Natural killer cell (primary cell): ENCODE data around the gene ERBIN. TPM values are rescaled to one million over a fixed set of nuclear protein-coding genes. Genes with fewer than 3 reads are reported as not detected.
"Not testable (repeated sequence)": the region's sequence is repeated elsewhere in the genome, so short reads cannot be mapped to it uniquely, and the experiment has no call there.

ENCODE experiments used
- ATAC-seq, 3 donors: fragments of 150-1000 bp in 2 of 3; fragments of 200-7000 bp in 1 of 3; cut with Tn5 transposase; 1 replicate in 1 of 3; 2 replicates in 2 of 3; pipeline ENCODE4 v1.10.0; 2021; ENCODE audit warnings: mild to moderate bottlenecking in 2 of 3, moderate library complexity in 2 of 3
- DNase-seq, 2 donors: peaks; one replicate each; pipeline versions ENCODE4 v3.0.0 to v3.0.0-alpha.2; 2013 to 2021; ENCODE audit warnings: mixed read lengths in 1 of 2
- H3K27ac ChIP-seq: one replicate; pipeline ENCODE4 v1.5.1; 2013; ENCODE audit warnings: mild to moderate bottlenecking, low read length
- H3K27me3 ChIP-seq: one replicate; pipeline ENCODE4 v1.6.1; 2013; ENCODE audit warnings: low read length; ENCODE audit not compliant: control insufficient read depth, insufficient read depth
- H3K36me3 ChIP-seq: one replicate; pipeline ENCODE4 v1.6.1; 2013; ENCODE audit warnings: low read length; ENCODE audit not compliant: control insufficient read depth, insufficient read depth
- H3K4me1 ChIP-seq: one replicate; pipeline ENCODE4 v1.6.1; 2013; ENCODE audit warnings: low read length; ENCODE audit not compliant: control insufficient read depth, insufficient read depth
- H3K4me3 ChIP-seq: one replicate; pipeline ENCODE4 v1.5.1; 2013; ENCODE audit warnings: low read length
- H3K9me3 ChIP-seq: one replicate; pipeline ENCODE4 v1.6.1; 2013; ENCODE audit warnings: low read length; ENCODE audit not compliant: control insufficient read depth, insufficient read depth
- H3K27ac Mint-ChIP-seq, 2 donors: one replicate each; pipeline ENCODE4 v1.8.0; 2022; ENCODE audit warnings: mild to moderate bottlenecking in 2 of 2, mixed read lengths in 2 of 2, moderate library complexity in 1 of 2
- H3K27me3 Mint-ChIP-seq, 2 donors: one replicate each; pipeline ENCODE4 v1.8.0; 2022; ENCODE audit warnings: low read depth in 2 of 2, mixed read lengths in 2 of 2
- H3K36me3 Mint-ChIP-seq: one replicate; pipeline ENCODE4 v1.8.0; 2022; ENCODE audit warnings: mixed read lengths
- H3K4me1 Mint-ChIP-seq, 2 donors: one replicate each; pipeline ENCODE4 v1.8.0; 2022; ENCODE audit warnings: mixed read lengths in 2 of 2
- H3K4me3 Mint-ChIP-seq: one replicate; pipeline ENCODE4 v1.8.0; 2022; ENCODE audit warnings: mild to moderate bottlenecking, moderate library complexity, mixed read lengths
- H3K9me3 Mint-ChIP-seq, 2 donors: one replicate each; pipeline ENCODE4 v1.8.0; 2022; ENCODE audit warnings: mixed read lengths in 2 of 2
- WGBS: methylation state at CpG from one replicate; pipeline ENCODE4 v1.1.7; 2013; ENCODE audit warnings: missing lambda C conversion rate; ENCODE audit not compliant: insufficient coverage; 5-methylcytosine and 5-hydroxymethylcytosine counted together
- intact Hi-C: fragments of 100-400 bp; cut with micrococcal nuclease; formaldehyde crosslinking; loops from one replicate; pipeline ENCODE4 v1.14.2; 2022
- total RNA-seq, 4 donors: library from RNA; stranded (reverse); fragments of 120-200 nt in 1 of 4; gene quantifications; one replicate each; pipeline versions ENCODE4 v1.2.3 to v1.2.4, GENCODE V29; 2013 to 2022
- TF ChIP-seq, protein P1 (sequence below): fragments of 200-600 bp; IDR thresholded peaks from one replicate; pipeline ENCODE4 v1.8.0; 2022; ENCODE audit warnings: antibody characterized with exemption

Gene ERBIN
- total RNA-seq, 3 donors from 2014 or later (not counting 1 experiment from before 2014, with no cell fraction given): 153 to 171 (median 166) TPM

DNA sequence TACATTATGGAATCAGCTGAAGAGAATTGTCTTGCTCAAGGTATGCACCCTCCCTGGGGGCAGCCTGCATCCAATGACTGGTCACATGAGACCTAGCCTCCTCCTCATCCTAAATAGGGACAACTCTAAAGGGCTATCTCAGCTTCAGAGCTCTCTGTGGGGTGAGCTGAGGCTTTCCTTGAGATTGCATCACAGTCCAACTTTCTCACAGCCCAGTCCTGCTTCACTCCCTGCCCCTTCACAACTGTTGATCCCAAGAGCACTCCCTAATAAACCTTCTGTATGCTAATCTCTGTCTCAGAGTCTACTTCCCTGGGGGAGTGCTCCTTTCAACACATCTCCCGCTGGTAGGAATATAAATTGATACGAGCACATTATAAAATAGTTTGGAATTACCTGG is 44.1 kb upstream of the ERBIN start:
- ATAC-seq (no peak), DNase-seq (no peak)
- intact Hi-C loops: no loop called here
- no peak overlapping the region for H3K27ac Mint-ChIP-seq
- no peak overlapping the region for H3K4me3 Mint-ChIP-seq
- no peaks in the 10 kb centered on the region for H3K4me1 Mint-ChIP-seq
- Histone ChIP-seq H3K4me1 (no peaks in the 10 kb centered on the region), H3K36me3 (no peaks in the 10 kb centered on the region), H3K4me3 (no peak overlapping the region), H3K27me3 (no peaks in the 10 kb centered on the region), H3K9me3 (no peaks in the 10 kb centered on the region), H3K27ac (no peak overlapping the region)
- TF ChIP-seq, protein P1, sequence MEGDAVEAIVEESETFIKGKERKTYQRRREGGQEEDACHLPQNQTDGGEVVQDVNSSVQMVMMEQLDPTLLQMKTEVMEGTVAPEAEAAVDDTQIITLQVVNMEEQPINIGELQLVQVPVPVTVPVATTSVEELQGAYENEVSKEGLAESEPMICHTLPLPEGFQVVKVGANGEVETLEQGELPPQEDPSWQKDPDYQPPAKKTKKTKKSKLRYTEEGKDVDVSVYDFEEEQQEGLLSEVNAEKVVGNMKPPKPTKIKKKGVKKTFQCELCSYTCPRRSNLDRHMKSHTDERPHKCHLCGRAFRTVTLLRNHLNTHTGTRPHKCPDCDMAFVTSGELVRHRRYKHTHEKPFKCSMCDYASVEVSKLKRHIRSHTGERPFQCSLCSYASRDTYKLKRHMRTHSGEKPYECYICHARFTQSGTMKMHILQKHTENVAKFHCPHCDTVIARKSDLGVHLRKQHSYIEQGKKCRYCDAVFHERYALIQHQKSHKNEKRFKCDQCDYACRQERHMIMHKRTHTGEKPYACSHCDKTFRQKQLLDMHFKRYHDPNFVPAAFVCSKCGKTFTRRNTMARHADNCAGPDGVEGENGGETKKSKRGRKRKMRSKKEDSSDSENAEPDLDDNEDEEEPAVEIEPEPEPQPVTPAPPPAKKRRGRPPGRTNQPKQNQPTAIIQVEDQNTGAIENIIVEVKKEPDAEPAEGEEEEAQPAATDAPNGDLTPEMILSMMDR: no peak
- H3K27me3 Mint-ChIP-seq: peaks cover 8% of the 10 kb centered on the region in 2 donors
- H3K36me3 Mint-ChIP-seq: no peaks in the 10 kb centered on the region
- WGBS: 74% methylated on average over 2 of the region's 2 CpGs
- peaks cover 0 to 3% of the 10 kb centered on the region in 2 donors for H3K9me3 Mint-ChIP-seq

DNA sequence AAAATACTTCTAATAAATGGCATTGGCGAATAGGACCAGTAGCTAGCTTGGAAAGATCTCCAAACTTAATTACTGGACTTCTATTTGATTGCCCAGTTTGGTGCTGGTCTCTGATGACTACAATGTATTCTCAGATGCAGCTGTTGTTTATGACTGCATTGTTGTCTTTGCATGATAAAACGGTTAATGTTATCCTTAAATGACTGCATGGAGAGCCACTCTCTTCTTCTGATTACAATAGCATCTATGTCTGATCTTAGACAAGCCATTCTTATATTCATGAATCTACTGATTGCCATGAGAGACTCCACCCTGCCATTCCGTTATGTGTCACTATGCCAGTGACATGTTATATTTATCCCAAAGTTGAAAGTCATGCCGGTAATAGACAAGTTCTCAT is 42.9 kb upstream of the ERBIN start:
- 98% methylated on average over 4 of the region's 4 CpGs for WGBS
- no peak for ATAC-seq
- Histone ChIP-seq H3K27me3 (peaks cover under 1% of the 10 kb centered on the region), H3K36me3 (no peaks in the 10 kb centered on the region), H3K9me3 (no peaks in the 10 kb centered on the region), H3K4me1 (no peaks in the 10 kb centered on the region), H3K4me3 (no peak overlapping the region), H3K27ac (no peak overlapping the region)
- H3K4me3 Mint-ChIP-seq: no peak overlapping the region
- DNase-seq: no peak
- peaks cover 8% of the 10 kb centered on the region in 2 donors for H3K27me3 Mint-ChIP-seq
- no peaks in the 10 kb centered on the region for H3K36me3 Mint-ChIP-seq
- peaks cover 0 to 1% of the 10 kb centered on the region in 2 donors for H3K9me3 Mint-ChIP-seq
- intact Hi-C loops: no loop called here
- no peaks in the 10 kb centered on the region for H3K4me1 Mint-ChIP-seq
- no peak overlapping the region for H3K27ac Mint-ChIP-seq
- TF ChIP-seq, protein P1: no peak

DNA sequence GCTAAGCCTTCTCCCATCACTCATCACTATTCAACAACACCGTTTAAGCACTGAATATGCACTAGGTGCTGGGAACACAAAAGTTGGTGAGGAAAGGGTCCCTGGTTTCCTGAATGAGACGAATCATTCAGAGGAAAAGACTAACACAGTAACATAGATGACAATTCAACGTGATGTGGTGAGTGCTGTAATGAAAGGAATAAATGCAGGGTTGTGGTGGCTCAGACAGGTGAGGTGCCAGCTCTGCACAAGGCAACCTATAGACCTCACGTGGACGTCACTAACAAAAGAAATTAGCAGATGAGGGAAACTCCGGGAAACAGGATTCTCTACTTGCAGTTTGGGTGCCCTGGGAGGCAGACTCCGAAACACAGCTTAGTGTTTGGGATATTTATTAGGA is 40.0 kb upstream of the ERBIN start:
- WGBS: 76% methylated on average over 7 of the region's 7 CpGs
- no peaks in the 10 kb centered on the region for H3K36me3 ChIP-seq
- Mint-ChIP-seq H3K4me1 (no peaks in the 10 kb centered on the region), H3K27ac (no peak overlapping the region), H3K27me3 (peaks cover 8 to 18% of the 10 kb centered on the region in 2 donors), H3K9me3 (no peaks in the 10 kb centered on the region), H3K36me3 (no peaks in the 10 kb centered on the region), H3K4me3 (no peak overlapping the region)
- no peak for DNase-seq
- no peak overlapping the region for H3K27ac ChIP-seq
- H3K9me3 ChIP-seq: no peaks in the 10 kb centered on the region
- TF ChIP-seq, protein P1: no peak
- intact Hi-C loops: no loop called here
- H3K27me3 ChIP-seq: peaks cover 2% of the 10 kb centered on the region
- H3K4me1 ChIP-seq: no peaks in the 10 kb centered on the region
- no peak for ATAC-seq
- no peak overlapping the region for H3K4me3 ChIP-seq

DNA sequence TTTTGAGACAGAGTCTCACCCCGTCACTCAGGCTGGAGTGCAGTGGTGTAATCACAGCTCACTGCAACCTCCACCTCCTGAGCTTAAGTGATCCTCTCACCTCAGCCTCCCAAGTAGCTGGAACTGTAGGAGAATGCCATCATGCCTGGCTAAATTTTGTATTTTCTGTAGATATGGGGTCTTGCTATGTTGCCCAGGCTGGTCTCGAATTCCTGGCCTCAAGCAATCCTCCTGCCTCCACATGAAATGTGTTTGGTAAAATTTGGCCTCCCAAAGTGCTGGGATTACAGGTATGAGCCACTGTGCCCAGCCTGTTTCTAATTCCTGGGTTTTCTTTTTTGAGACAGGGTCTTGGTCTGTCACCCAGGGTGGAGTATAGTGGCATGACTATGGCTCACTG is 34.4 kb upstream of the ERBIN start:
- ATAC-seq, H3K4me3 ChIP-seq, H3K27me3 ChIP-seq, H3K27ac ChIP-seq, DNase-seq, H3K4me1 Mint-ChIP-seq, H3K36me3 Mint-ChIP-seq, H3K27me3 Mint-ChIP-seq, intact Hi-C loops, H3K9me3 ChIP-seq, H3K36me3 ChIP-seq, H3K4me3 Mint-ChIP-seq, H3K9me3 Mint-ChIP-seq, H3K27ac Mint-ChIP-seq, H3K4me1 ChIP-seq: not testable (repeated sequence)
- 56% methylated on average over 1 of the region's 2 CpGs for WGBS
